HL-60 (cell line): ENCODE measurements around the gene PXDC1.

Source experiments
- POLR2AphosphoS5 ChIP-seq: IDR thresholded peaks from 2 replicates; pipeline ENCODE4 v1.6.1; 2012; ENCODE audit warnings: low read depth
- SPI1 ChIP-seq: IDR thresholded peaks from 2 replicates; pipeline ENCODE4 v1.6.1; 2012; ENCODE audit warnings: low read depth, mild to moderate bottlenecking, borderline replicate concordance
- TF ChIP-seq, protein P1 (sequence below): IDR thresholded peaks from one replicate; pipeline ENCODE4 v1.5.1; 2011; ENCODE audit warnings: low read length, control low read depth, inconsistent platforms; ENCODE audit not compliant: insufficient read depth

DNA sequence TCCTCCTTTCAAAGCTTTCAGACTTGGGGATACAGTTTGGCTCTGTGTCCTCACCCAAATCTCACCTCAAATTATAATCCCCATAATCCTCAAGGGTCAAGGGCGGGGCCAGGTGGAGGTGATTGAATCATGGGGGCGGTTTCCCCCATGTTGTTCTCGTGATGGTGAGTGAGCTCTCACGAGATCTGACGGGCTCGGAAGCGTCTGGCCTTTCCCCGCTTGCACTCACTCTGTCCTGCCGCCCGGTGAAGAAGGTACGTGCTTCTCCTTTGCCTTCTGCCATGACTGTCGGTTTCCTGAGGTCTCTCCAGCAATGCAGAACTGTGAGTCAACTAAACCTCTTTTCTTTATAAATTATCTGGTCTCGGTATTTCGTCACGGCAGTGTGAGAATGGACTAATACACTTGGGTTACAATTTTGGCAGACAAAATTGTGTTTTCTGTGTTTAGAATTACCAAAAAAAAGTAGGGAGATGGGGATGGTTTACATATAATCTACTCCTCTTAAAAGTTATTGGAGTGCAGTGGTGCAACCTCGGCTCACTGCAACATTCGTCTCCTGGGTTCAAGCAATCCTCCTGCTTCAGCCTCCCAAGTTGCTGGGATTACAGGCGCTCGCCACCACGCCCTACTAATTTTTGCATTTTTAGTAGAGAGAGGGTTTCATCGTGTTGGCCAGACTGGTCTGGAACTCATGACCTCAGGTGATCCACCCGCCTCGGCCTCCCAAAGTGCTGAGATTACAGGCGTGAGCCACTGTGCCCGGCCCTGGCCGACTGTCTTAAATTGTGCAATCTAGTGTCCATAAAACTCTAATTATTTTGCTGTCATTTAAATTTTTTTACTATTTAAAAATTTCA lies 33.6 kb upstream of the PXDC1 start:
- no peak for TF ChIP-seq POLR2AphosphoS5
- TF ChIP-seq, protein P1, sequence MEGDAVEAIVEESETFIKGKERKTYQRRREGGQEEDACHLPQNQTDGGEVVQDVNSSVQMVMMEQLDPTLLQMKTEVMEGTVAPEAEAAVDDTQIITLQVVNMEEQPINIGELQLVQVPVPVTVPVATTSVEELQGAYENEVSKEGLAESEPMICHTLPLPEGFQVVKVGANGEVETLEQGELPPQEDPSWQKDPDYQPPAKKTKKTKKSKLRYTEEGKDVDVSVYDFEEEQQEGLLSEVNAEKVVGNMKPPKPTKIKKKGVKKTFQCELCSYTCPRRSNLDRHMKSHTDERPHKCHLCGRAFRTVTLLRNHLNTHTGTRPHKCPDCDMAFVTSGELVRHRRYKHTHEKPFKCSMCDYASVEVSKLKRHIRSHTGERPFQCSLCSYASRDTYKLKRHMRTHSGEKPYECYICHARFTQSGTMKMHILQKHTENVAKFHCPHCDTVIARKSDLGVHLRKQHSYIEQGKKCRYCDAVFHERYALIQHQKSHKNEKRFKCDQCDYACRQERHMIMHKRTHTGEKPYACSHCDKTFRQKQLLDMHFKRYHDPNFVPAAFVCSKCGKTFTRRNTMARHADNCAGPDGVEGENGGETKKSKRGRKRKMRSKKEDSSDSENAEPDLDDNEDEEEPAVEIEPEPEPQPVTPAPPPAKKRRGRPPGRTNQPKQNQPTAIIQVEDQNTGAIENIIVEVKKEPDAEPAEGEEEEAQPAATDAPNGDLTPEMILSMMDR: no peak
- no peak for TF ChIP-seq SPI1
